ENCODE results near the gene ZDHHC11B.
"Not testable (repeated sequence)": the region's sequence is repeated elsewhere in the genome, so short reads cannot be mapped to it uniquely, and the experiment has no call there.

DNA sequence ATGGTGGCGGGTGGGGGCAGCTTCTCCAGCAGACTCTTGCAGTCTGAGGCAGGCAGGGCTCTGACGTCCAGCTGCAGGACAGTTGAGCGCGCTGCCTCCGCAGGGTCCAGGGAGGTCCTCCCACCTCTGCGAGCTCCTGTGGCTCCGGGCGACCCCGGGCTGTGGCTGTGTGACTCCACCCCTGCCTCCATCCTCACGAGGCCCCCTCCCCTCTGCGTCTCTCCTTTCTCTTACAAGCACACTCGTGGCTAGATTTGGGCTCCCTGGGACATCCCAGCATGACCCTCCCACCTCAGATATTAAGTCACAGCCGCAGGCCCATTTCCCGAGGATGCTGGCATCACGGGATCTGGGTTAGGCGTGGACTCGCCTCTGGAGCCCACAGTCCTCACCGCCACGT is 34.3 kb downstream of the ZDHHC11B start:
- TF ChIP-seq, protein P1, sequence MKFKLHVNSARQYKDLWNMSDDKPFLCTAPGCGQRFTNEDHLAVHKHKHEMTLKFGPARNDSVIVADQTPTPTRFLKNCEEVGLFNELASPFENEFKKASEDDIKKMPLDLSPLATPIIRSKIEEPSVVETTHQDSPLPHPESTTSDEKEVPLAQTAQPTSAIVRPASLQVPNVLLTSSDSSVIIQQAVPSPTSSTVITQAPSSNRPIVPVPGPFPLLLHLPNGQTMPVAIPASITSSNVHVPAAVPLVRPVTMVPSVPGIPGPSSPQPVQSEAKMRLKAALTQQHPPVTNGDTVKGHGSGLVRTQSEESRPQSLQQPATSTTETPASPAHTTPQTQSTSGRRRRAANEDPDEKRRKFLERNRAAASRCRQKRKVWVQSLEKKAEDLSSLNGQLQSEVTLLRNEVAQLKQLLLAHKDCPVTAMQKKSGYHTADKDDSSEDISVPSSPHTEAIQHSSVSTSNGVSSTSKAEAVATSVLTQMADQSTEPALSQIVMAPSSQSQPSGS (tag by site-specific recombination; IDR thresholded peaks at IDR 0.05; ENCODE audit: low read depth), result not testable (repeated sequence)
- not testable (repeated sequence) for TF ChIP-seq YY1 (tag by site-specific recombination; IDR thresholded peaks at IDR 0.05); ZNF341 (tag by site-specific recombination; IDR thresholded peaks at IDR 0.05; ENCODE audit: low read depth); ZNF24 (tag by site-specific recombination; IDR thresholded peaks at IDR 0.05); TCF7L2 (IDR thresholded peaks at IDR 0.05; ENCODE audit: borderline replicate concordance, low read depth, low read length); PRDM1 (tag by site-specific recombination; IDR thresholded peaks at IDR 0.05); ZNF501 (tag by site-specific recombination; IDR thresholded peaks at IDR 0.05); SP2 (tag by site-specific recombination; IDR thresholded peaks at IDR 0.05); ZNF777 (tag by site-specific recombination; IDR thresholded peaks at IDR 0.05; ENCODE audit: borderline replicate concordance)
- TF ChIP-seq, protein P2, sequence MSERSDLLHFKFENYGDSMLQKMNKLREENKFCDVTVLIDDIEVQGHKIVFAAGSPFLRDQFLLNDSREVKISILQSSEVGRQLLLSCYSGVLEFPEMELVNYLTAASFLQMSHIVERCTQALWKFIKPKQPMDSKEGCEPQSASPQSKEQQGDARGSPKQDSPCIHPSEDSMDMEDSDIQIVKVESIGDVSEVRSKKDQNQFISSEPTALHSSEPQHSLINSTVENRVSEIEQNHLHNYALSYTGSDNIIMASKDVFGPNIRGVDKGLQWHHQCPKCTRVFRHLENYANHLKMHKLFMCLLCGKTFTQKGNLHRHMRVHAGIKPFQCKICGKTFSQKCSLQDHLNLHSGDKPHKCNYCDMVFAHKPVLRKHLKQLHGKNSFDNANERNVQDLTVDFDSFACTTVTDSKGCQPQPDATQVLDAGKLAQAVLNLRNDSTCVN (tag by site-specific recombination; optimal IDR thresholded peaks at IDR 0.05), result not testable (repeated sequence)
- TF ChIP-seq, protein P3, sequence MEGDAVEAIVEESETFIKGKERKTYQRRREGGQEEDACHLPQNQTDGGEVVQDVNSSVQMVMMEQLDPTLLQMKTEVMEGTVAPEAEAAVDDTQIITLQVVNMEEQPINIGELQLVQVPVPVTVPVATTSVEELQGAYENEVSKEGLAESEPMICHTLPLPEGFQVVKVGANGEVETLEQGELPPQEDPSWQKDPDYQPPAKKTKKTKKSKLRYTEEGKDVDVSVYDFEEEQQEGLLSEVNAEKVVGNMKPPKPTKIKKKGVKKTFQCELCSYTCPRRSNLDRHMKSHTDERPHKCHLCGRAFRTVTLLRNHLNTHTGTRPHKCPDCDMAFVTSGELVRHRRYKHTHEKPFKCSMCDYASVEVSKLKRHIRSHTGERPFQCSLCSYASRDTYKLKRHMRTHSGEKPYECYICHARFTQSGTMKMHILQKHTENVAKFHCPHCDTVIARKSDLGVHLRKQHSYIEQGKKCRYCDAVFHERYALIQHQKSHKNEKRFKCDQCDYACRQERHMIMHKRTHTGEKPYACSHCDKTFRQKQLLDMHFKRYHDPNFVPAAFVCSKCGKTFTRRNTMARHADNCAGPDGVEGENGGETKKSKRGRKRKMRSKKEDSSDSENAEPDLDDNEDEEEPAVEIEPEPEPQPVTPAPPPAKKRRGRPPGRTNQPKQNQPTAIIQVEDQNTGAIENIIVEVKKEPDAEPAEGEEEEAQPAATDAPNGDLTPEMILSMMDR (tag by site-specific recombination; IDR thresholded peaks at IDR 0.05), result not testable (repeated sequence)
